Colonic mucosa (tissue), 4 donors: ENCODE measurements around the gene SCAP. TPM values are rescaled to one million over a fixed set of nuclear protein-coding genes. Genes with fewer than 3 reads are reported as not detected.

Experiments
- DNase-seq: peaks from one replicate; pipeline ENCODE4 v3.0.0-alpha.2; 2020
- H3K27ac ChIP-seq: fragments of 200-600 bp; one replicate; pipeline ENCODE4 v1.8.0; 2021
- H3K27me3 ChIP-seq: fragments of 200-600 bp; one replicate; pipeline ENCODE4 v1.8.0; 2021
- H3K36me3 ChIP-seq: fragments of 200-600 bp; one replicate; pipeline ENCODE4 v1.8.0; 2021
- H3K4me1 ChIP-seq: fragments of 200-600 bp; one replicate; pipeline ENCODE4 v1.8.0; 2021; ENCODE audit warnings: mild to moderate bottlenecking
- H3K4me3 ChIP-seq: fragments of 200-600 bp; one replicate; pipeline ENCODE4 v1.8.0; 2021
- H3K9ac ChIP-seq, 2 donors: one replicate each; pipeline ENCODE4 v1.7.0; 2013; ENCODE audit warnings: control low read depth in 2 of 2, low read depth in 2 of 2, low read length in 2 of 2
- H3K9me3 ChIP-seq: fragments of 200-600 bp; one replicate; pipeline ENCODE4 v1.8.0; 2021
- CTCF ChIP-seq: fragments of 200-600 bp; IDR thresholded peaks from one replicate; pipeline ENCODE4 v1.8.0; 2022; ENCODE audit warnings: antibody characterized with exemption, mild to moderate bottlenecking
- intact Hi-C: fragments of 100-400 bp; cut with DNase I; formaldehyde crosslinking; loops from one replicate; pipeline ENCODE4 v1.14.1; 2022
- total RNA-seq, 2 donors: library from RNA; stranded (reverse); fragmentation: NEBNext Ultra II Directional in 1 of 2; extraction: Animal tissue kit (Norgen Biotek cat#: 25700) in 1 of 2; gene quantifications; one replicate each; pipeline ENCODE4 v1.2.1, GENCODE V29; 2021
- donor health status: healthy.
- donor health status: DM: no; HTN: no; CAD: no.
- donor health status: DM: no; HTN: no; CAD: no.

Gene SCAP
- total RNA-seq, 2 donors from 2014 or later = 86.5 to 137 TPM

GRCh38 chr3:47404955-47405790 lies 70.6 kb downstream of the SCAP start:
- Histone ChIP-seq H3K4me3 (no peak overlapping the region), H3K4me1 (peaks cover 3% of the 10 kb centered on the region), H3K27ac (no peak overlapping the region), H3K36me3 (peaks cover 4% of the 10 kb centered on the region), H3K9me3 (no peaks in the 10 kb centered on the region), H3K9ac (peak overlapping the region in 1 of 2 donors; percentile 24), H3K27me3 (no peaks in the 10 kb centered on the region)
- DNase-seq = no peak
- no peak for TF ChIP-seq CTCF
- intact Hi-C loops = no loop called here

GRCh38 chr3:47404431-47404876 lies 71.3 kb downstream of the SCAP start:
- no peak overlapping the region for H3K9ac ChIP-seq
- TF ChIP-seq CTCF = no peak
- H3K4me1 ChIP-seq = peaks cover 3% of the 10 kb centered on the region
- H3K36me3 ChIP-seq = peaks cover 4% of the 10 kb centered on the region
- no peak overlapping the region for H3K27ac ChIP-seq
- no peak for DNase-seq
- intact Hi-C loops = no loop called here
- H3K4me3 ChIP-seq = no peak overlapping the region
- no peaks in the 10 kb centered on the region for H3K27me3 ChIP-seq
- H3K9me3 ChIP-seq = no peaks in the 10 kb centered on the region

GRCh38 chr3:47399531-47400270 lies 76.0 kb downstream of the SCAP start:
- Histone ChIP-seq H3K27ac (no peak overlapping the region), H3K4me1 (no peaks in the 10 kb centered on the region), H3K9me3 (no peaks in the 10 kb centered on the region), H3K36me3 (peaks cover 4% of the 10 kb centered on the region), H3K9ac (no peak overlapping the region), H3K4me3 (no peak overlapping the region), H3K27me3 (no peaks in the 10 kb centered on the region)
- intact Hi-C loops = no loop called here
- no peak for TF ChIP-seq CTCF
- DNase-seq = no peak

GRCh38 chr3:47399016-47399415 lies 76.7 kb downstream of the SCAP start:
- H3K36me3 ChIP-seq = peaks cover 4% of the 10 kb centered on the region
- H3K27ac ChIP-seq = no peak overlapping the region

More at GRCh38 chr3:47399016-47399415, 76.7 kb downstream of the SCAP start:
- DNase-seq = no peak
- Histone ChIP-seq H3K4me3 (no peak overlapping the region), H3K9me3 (no peaks in the 10 kb centered on the region), H3K4me1 (no peaks in the 10 kb centered on the region), H3K9ac (no peak overlapping the region), H3K27me3 (no peaks in the 10 kb centered on the region)
- intact Hi-C loops = no loop called here
- TF ChIP-seq CTCF = no peak
